T-helper 1 cell treated with Interleukin-12 subunit alpha and Interleukin-12 subunit beta and Interleukin-4 antibody, amounts not matched to agents 30 μg/mL and 1 μg/mL, for 36 hours (primary cell): ENCODE data around the gene BLOC1S1.
A peak's percentile ranks its signal among the peaks of the same experiment; 100 is the strongest.

Experiments
- H3K27ac Mint-ChIP-seq: one replicate; pipeline ENCODE4 v1.8.0; 2021; ENCODE audit warnings: mild to moderate bottlenecking, mixed read lengths
- H3K27me3 Mint-ChIP-seq: one replicate; pipeline ENCODE4 v1.8.0; 2021; ENCODE audit warnings: low read depth, mixed read lengths
- H3K36me3 Mint-ChIP-seq: one replicate; pipeline ENCODE4 v1.8.0; 2021; ENCODE audit warnings: low read depth, mixed read lengths
- H3K4me1 Mint-ChIP-seq: one replicate; pipeline ENCODE4 v1.8.0; 2021; ENCODE audit warnings: low read depth, mixed read lengths
- H3K4me3 Mint-ChIP-seq: one replicate; pipeline ENCODE4 v1.8.0; 2021; ENCODE audit warnings: mild to moderate bottlenecking, moderate library complexity, mixed read lengths
- H3K9me3 Mint-ChIP-seq: one replicate; pipeline ENCODE4 v1.8.0; 2021; ENCODE audit warnings: mixed read lengths

BLOC1S1 gene

GRCh38 chr12:55736780-55737580 is 21.1 kb downstream of the BLOC1S1 start:
- Mint-ChIP-seq H3K36me3 (no peaks in the 10 kb centered on the region), H3K27me3 (no peaks in the 10 kb centered on the region), H3K27ac (peak overlapping the region; percentile 74), H3K4me1 (peaks cover 20% of the 10 kb centered on the region), H3K4me3 (peak overlapping the region; percentile 82), H3K9me3 (no peaks in the 10 kb centered on the region)

GRCh38 chr12:55737581-55738122 is 21.8 kb downstream of the BLOC1S1 start:
- H3K4me1 Mint-ChIP-seq, result peaks cover 25% of the 10 kb centered on the region
- H3K9me3 Mint-ChIP-seq, result no peaks in the 10 kb centered on the region
- peak overlapping the region; percentile 82 for H3K4me3 Mint-ChIP-seq
- no peaks in the 10 kb centered on the region for H3K36me3 Mint-ChIP-seq
- H3K27ac Mint-ChIP-seq, result peak overlapping the region; percentile 82
- no peaks in the 10 kb centered on the region for H3K27me3 Mint-ChIP-seq

- Mint-ChIP-seq H3K27me3 (no peaks in the 10 kb centered on the region), H3K27ac (peak overlapping the region; percentile 82), H3K9me3 (no peaks in the 10 kb centered on the region), H3K4me3 (peak overlapping the region; percentile 82), H3K4me1 (peaks cover 26% of the 10 kb centered on the region), H3K36me3 (no peaks in the 10 kb centered on the region)
Observed at GRCh38 chr12:55738123-55739024, 22.5 kb downstream of the BLOC1S1 start.

- no peak overlapping the region for H3K27ac Mint-ChIP-seq
- no peaks in the 10 kb centered on the region for H3K9me3 Mint-ChIP-seq
- H3K27me3 Mint-ChIP-seq, result no peaks in the 10 kb centered on the region
- H3K36me3 Mint-ChIP-seq, result no peaks in the 10 kb centered on the region
- H3K4me3 Mint-ChIP-seq, result peak overlapping the region; percentile 82
- peaks cover 26% of the 10 kb centered on the region for H3K4me1 Mint-ChIP-seq
Observed at GRCh38 chr12:55739025-55739378, 23.2 kb downstream of the BLOC1S1 start.

- Mint-ChIP-seq H3K4me1 (peaks cover 41% of the 10 kb centered on the region), H3K9me3 (no peaks in the 10 kb centered on the region), H3K27ac (peak overlapping the region; percentile 57), H3K27me3 (no peaks in the 10 kb centered on the region), H3K36me3 (no peaks in the 10 kb centered on the region), H3K4me3 (peak overlapping the region; percentile 84)
Observed at GRCh38 chr12:55741931-55742680, 26.3 kb downstream of the BLOC1S1 start.

- Mint-ChIP-seq H3K27ac (peak within 1 kb of the TSS; percentile 57), H3K27me3 (no peaks in the 10 kb centered on the region), H3K4me3 (peak within 1 kb of the TSS; percentile 91), H3K36me3 (peaks cover 4% of the 10 kb centered on the region), H3K9me3 (no peaks in the 10 kb centered on the region), H3K4me1 (peaks cover 33% of the 10 kb centered on the region)
Observed at GRCh38 chr12:55742719-55743405, 27.0 kb downstream of the BLOC1S1 start, which contains the start of gene GDF11. TSS of gene GDF11 (plus strand) at chr12:55743122. CDS start at chr12:55743317, 195 bp downstream.

GRCh38 chr12:55743406-55744339 is 27.8 kb downstream of the BLOC1S1 start:
- peak overlapping the region; percentile 46 for H3K27ac Mint-ChIP-seq
- no peaks in the 10 kb centered on the region for H3K9me3 Mint-ChIP-seq
- no peaks in the 10 kb centered on the region for H3K27me3 Mint-ChIP-seq
- H3K36me3 Mint-ChIP-seq, result peaks cover 6% of the 10 kb centered on the region
- peak overlapping the region; percentile 91 for H3K4me3 Mint-ChIP-seq
- H3K4me1 Mint-ChIP-seq, result peaks cover 29% of the 10 kb centered on the region

- Mint-ChIP-seq H3K4me1 (peaks cover 26% of the 10 kb centered on the region), H3K4me3 (peak overlapping the region; percentile 91), H3K27ac (peak overlapping the region; percentile 13), H3K27me3 (no peaks in the 10 kb centered on the region), H3K36me3 (peaks cover 8% of the 10 kb centered on the region), H3K9me3 (no peaks in the 10 kb centered on the region)
Observed at GRCh38 chr12:55744340-55745030, 28.6 kb downstream of the BLOC1S1 start.

- Mint-ChIP-seq H3K9me3 (no peaks in the 10 kb centered on the region), H3K27ac (no peak overlapping the region), H3K4me3 (peak overlapping the region; percentile 41), H3K27me3 (no peaks in the 10 kb centered on the region), H3K4me1 (peaks cover 26% of the 10 kb centered on the region), H3K36me3 (peaks cover 12% of the 10 kb centered on the region)
Observed at GRCh38 chr12:55745361-55746173, 29.7 kb downstream of the BLOC1S1 start.

- Mint-ChIP-seq H3K27me3 (no peaks in the 10 kb centered on the region), H3K36me3 (peaks cover 15% of the 10 kb centered on the region), H3K4me1 (peaks cover 26% of the 10 kb centered on the region), H3K4me3 (peak overlapping the region; percentile 41), H3K9me3 (no peaks in the 10 kb centered on the region), H3K27ac (peak overlapping the region; percentile 28)
Observed at GRCh38 chr12:55746174-55746912, 30.5 kb downstream of the BLOC1S1 start.

- Mint-ChIP-seq H3K4me1 (peaks cover 24% of the 10 kb centered on the region), H3K4me3 (no peak overlapping the region), H3K27me3 (no peaks in the 10 kb centered on the region), H3K36me3 (peaks cover 17% of the 10 kb centered on the region), H3K27ac (no peak overlapping the region), H3K9me3 (no peaks in the 10 kb centered on the region)
Observed at GRCh38 chr12:55746913-55747231, 31.0 kb downstream of the BLOC1S1 start.
